Measurements from ENCODE around the gene SPNS2.
A peak's percentile ranks its signal among the peaks of the same experiment; 100 is the strongest.

DNA sequence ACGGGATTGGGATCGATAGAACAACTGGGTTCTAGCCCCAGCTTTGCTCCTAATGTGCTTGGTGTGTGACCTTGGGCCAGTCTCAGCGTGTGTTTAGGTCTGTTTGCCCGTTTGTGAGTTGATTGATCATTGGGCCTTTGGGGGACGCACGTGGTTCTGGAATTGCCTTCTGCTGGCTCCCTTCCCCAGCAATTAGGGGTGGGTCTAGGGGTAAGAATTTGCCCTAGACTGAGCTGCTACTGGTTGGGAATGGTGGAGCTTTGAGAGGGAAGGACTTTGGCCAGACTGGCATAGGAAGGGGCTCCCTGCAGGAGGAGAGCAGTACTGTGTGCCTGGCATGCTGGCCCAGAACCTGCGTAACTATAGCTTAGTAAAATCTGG lies 1.5 kb downstream of the SPNS2 start:
- TF ChIP-seq CTCF (IDR thresholded peaks at IDR 0.05): peak in 2 of 6 experiments; percentile 34 to 44
- TF ChIP-seq POLR2A (IDR thresholded peaks at IDR 0.05): peak in 1 of 2 donors; percentile 8

Data from Peyer's patch (tissue), 4 donors.